Hematopoietic multipotent progenitor cell treated with erythropoietin and hydrocortisone succinate and interleukin-3 and kit ligand, for 6 days (in vitro differentiated cells): ENCODE results near the gene TRPM5.
"Not testable (repeated sequence)": the region's sequence is repeated elsewhere in the genome, so short reads cannot be mapped to it uniquely, and the experiment has no call there.

Experiments used
- DNase-seq: peaks from one replicate; pipeline ENCODE4 v3.0.0-alpha.2; 2015

TRPM5 gene

GRCh38 chr11:2443881-2444820, at the start of gene TRPM5:
TSS of gene TRPM5 (minus strand) at chr11:2444514. CDS start at chr11:2423036, 21,478 bp downstream.
- DNase-seq: no peak

GRCh38 chr11:2489083-2489482, 44.8 kb upstream of the TRPM5 start:
- DNase-seq: no peak

- DNase-seq: no peak
Measured at GRCh38 chr11:2488004-2488403, 43.7 kb upstream of the TRPM5 start.

- no peak for DNase-seq
Measured at GRCh38 chr11:2484576-2485125, 40.3 kb upstream of the TRPM5 start.

GRCh38 chr11:2483426-2483825, 39.1 kb upstream of the TRPM5 start:
- DNase-seq: no peak

- no peak for DNase-seq
Measured at GRCh38 chr11:2482745-2483144, 38.4 kb upstream of the TRPM5 start.

- DNase-seq: no peak
Measured at GRCh38 chr11:2482204-2482603, 37.9 kb upstream of the TRPM5 start.

- DNase-seq: no peak
Measured at GRCh38 chr11:2481253-2481652, 36.9 kb upstream of the TRPM5 start.

GRCh38 chr11:2480874-2481220, 36.5 kb upstream of the TRPM5 start:
- peak; percentile 42 for DNase-seq

GRCh38 chr11:2480067-2480873, 36.0 kb upstream of the TRPM5 start:
- DNase-seq: not testable (repeated sequence)

- no peak for DNase-seq
Measured at GRCh38 chr11:2477936-2478335, 33.6 kb upstream of the TRPM5 start.

GRCh38 chr11:2477254-2477653, 32.9 kb upstream of the TRPM5 start:
- no peak for DNase-seq

- DNase-seq: no peak
Measured at GRCh38 chr11:2475136-2475918, 31.0 kb upstream of the TRPM5 start.

GRCh38 chr11:2474059-2474901, 30.0 kb upstream of the TRPM5 start:
- no peak for DNase-seq

- no peak for DNase-seq
Measured at GRCh38 chr11:2473361-2474058, 29.2 kb upstream of the TRPM5 start.

- no peak for DNase-seq
Measured at GRCh38 chr11:2472428-2473186, 28.3 kb upstream of the TRPM5 start.

GRCh38 chr11:2471804-2472096, 27.4 kb upstream of the TRPM5 start:
- DNase-seq: no peak

GRCh38 chr11:2471048-2471803, 26.9 kb upstream of the TRPM5 start:
- no peak for DNase-seq

- DNase-seq: no peak
Measured at GRCh38 chr11:2470495-2470894, 26.2 kb upstream of the TRPM5 start.
